GM19025 (cell line): ENCODE measurements around the gene POU3F4.

Experiments used
- ATAC-seq: cut with Tn5 transposase; IDR thresholded peaks from one replicate; pipeline ENCODE4 v1.9.1; 2021; ENCODE audit warnings: mild to moderate bottlenecking, low read depth, moderate library complexity; ENCODE audit not compliant: unreplicated experiment

The POU3F4 gene

GRCh38 chrX:83508006-83508405 lies at the start of gene POU3F4:
POU3F4 (plus strand) TSS chrX:83508290; CDS start chrX:83508325, 35 bp downstream.
- ATAC-seq = no peak

GRCh38 chrX:83469551-83469950 lies 38.5 kb upstream of the POU3F4 start:
- no peak for ATAC-seq

- ATAC-seq = no peak
These were observed 12.2 kb upstream of the POU3F4 start for GRCh38 chrX:83495898-83496297.

GRCh38 chrX:83501003-83501402 lies 7.1 kb upstream of the POU3F4 start:
- ATAC-seq = no peak

GRCh38 chrX:83501530-83501929 lies 6.6 kb upstream of the POU3F4 start:
- ATAC-seq = no peak

- no peak for ATAC-seq
These were observed 3.2 kb upstream of the POU3F4 start for GRCh38 chrX:83504721-83505479.

- ATAC-seq = no peak
These were observed 600 bp downstream of the POU3F4 start for GRCh38 chrX:83508526-83509253.

- no peak for ATAC-seq
These were observed 1.2 kb downstream of the POU3F4 start for GRCh38 chrX:83509254-83509801.

GRCh38 chrX:83510510-83511062 lies 2.5 kb downstream of the POU3F4 start:
- no peak for ATAC-seq

- no peak for ATAC-seq
These were observed 3.1 kb downstream of the POU3F4 start for GRCh38 chrX:83511208-83511607.

- no peak for ATAC-seq
These were observed 4.0 kb downstream of the POU3F4 start for GRCh38 chrX:83512111-83512510.

GRCh38 chrX:83516597-83516996 lies 8.5 kb downstream of the POU3F4 start:
- no peak for ATAC-seq

GRCh38 chrX:83521905-83522304 lies 13.8 kb downstream of the POU3F4 start:
- ATAC-seq = no peak

GRCh38 chrX:83529950-83530349 lies 21.9 kb downstream of the POU3F4 start:
- ATAC-seq = no peak

GRCh38 chrX:83535417-83536196 lies 27.5 kb downstream of the POU3F4 start:
- peak; percentile 78 for ATAC-seq
